ENCODE measurements around the gene IGLL5.

- TF ChIP-seq CTCF (IDR thresholded peaks at IDR 0.05; ENCODE audit: low read depth, low read length): no peak
- no peak for TF ChIP-seq EZH2phosphoT487 (IDR thresholded peaks at IDR 0.05; ENCODE audit: low read depth)
Measured at GRCh38 chr22:22858559-22858937, 29.1 kb upstream of the IGLL5 start.
